Stimulated activated CD8-positive, alpha-beta memory T cell treated with anti-CD3 and anti-CD28 coated beads, Interleukin-15, amount 100 ng/mL, for 1 hour (primary cell): Measurements from ENCODE around the gene BAK1.
"Not testable (repeated sequence)": the region's sequence is repeated elsewhere in the genome, so short reads cannot be mapped to it uniquely, and the experiment has no call there.

ENCODE experiments used
- DNase-seq: peaks from one replicate; pipeline ENCODE4 v3.0.0-alpha.2; 2020; ENCODE audit warnings: low read depth

The BAK1 gene

DNA sequence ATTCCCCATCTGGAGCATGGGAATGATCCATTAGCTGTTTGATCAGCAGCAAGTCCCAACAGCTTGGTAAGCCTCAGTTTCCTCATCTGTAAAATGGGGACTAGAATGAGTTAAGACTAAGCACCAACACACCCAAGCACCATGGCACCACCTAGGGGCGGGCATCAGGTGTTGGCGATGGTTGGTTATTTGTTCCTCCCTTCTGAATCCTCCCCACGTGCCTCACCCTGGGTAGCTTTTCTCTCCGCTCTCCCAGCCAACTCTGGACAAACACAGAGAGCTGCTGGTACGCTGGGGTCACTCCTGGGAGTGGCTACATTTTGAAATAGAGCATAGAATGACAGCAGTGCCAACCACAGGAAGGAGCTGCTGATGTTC, 27.7 kb upstream of the BAK1 start:
- no peak for DNase-seq

DNA sequence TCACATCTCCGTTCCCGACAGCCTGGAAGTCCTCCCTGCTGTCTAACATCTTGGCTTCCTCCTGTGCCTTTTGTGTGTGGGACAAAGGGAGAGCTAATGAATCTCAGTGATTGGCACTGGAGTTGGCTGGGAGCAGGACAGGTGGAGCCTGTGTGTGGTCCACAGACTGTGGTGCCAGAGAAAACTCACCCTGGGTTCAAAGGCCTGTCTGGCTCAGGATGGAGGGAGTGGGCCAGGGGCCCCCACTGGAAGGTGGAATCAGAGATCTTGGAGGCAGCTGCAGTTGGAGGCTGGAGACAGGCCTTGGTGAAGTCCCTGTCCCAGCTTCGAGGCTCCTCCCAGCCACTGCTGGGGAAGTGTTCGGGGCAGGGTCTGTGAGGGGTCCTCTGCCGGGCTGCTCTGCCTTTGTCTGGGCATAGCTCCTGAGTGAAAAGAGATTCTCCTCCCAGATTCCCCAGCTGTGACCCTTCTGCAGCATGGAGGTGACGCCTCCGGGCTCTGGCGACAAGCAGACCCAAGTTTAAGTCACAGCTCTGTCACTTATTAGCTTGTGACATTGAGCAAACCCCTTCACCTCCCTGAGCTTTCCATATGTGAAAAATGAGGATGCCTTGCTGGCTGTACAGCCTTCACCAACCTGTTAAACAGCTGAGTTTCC, 27.2 kb upstream of the BAK1 start:
- no peak for DNase-seq

- DNase-seq: no peak
Observed at GRCh38 chr6:33606642-33607041, 26.6 kb upstream of the BAK1 start.

GRCh38 chr6:33604941-33605854, 25.1 kb upstream of the BAK1 start:
- DNase-seq: no peak

DNA sequence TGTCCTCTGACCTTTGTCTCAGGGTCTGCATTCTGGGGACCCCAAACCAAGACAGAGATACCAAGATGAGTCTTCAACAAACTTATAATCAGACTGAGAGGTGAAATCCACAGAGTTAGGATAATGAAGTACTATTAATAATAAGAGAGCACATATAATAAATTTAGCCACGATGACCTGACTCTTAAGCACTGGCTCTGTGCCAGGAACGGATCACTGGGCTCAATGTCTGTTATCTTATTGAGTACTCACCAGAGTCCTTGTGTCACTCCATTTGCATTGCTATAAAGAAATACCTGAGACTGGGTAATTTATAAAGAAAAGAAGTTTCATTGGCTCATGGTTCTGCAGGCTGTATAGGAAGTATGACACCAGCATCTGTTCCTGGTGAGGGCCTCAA, 22.1 kb upstream of the BAK1 start:
- DNase-seq: no peak

DNA sequence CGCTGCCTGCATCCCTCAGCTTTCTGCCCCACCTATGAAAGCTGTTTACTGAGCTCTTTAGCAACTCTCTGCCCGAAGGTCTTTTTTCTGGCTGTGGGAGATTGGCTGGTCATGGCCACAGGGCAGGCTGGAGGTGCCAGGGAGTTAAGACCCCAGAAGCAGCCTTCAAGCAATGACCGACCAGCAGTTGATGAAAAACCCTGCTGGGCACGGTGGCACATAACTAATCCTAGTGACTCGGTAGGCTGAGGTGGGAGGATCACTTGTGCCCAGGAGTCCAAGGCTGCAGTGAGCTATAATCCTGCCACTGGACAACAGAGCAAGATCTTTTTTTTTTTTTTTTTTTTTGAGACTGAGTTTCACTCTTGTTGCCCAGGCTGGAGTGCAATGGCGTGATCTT, 20.7 kb upstream of the BAK1 start:
- DNase-seq: no peak

DNA sequence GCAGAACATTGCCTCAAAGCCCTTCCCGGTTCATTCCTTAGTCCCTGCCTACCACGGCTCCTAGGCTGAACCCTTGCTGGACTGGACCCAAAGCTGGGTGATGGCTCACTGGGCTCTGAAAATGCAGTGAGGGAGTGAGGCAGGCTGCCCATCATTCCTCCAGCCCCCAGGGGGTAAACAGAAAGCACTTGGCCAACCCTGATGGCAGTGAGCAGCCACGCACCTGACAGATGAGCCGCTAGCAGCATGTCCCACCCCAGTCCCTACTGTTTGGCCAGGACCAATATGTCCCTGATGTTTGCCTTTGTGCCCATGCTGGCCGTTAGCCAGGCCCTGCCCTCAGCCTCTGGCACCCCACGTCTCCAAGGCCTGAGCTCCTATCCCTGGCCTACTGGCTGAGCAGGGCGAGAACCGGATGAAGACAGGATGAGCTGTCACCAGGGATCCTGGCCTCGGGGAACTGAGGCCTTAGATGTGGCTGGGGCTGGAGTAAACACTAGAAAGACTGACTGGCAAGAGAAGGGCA, 19.4 kb upstream of the BAK1 start:
- DNase-seq: no peak

DNA sequence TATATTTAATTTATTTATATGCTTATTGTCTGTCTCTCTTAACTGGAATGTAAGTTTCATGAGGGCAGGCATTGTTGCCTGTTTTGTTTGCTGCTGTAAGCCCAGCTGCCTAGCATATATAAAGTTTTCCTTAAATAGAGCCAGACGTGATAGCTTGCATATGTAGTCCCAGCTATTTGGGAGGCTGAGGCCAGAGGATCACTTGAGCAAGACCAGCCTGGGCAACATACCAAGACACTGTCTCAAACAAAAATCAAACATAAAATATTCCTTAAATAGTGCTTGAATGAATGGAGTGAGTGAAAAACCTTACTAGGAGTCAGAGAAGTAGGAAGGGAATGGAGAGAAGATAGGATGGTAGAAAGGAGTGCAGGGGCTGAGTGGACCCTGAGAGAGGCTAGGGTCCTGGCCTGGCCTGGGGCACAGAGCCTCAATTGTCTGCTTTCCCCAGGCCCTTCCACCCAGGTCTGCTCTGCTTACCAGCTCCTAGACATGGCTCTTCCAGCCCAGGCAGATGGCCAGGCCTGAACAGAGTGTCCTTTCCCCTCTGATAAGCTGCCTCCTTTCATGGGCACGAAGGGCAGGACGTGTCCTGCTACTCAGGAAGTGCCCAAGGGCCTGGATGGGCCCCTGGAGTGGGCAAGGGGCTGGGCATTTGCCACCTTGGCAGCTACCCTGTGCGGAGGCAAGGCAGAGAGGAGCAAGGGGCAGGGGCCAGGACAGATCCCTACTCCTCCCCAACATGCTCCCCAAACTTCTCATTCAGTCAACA, 17.7 kb upstream of the BAK1 start:
- no peak for DNase-seq

- not testable (repeated sequence) for DNase-seq
Observed at GRCh38 chr6:33596894-33597293, 16.8 kb upstream of the BAK1 start.

DNA sequence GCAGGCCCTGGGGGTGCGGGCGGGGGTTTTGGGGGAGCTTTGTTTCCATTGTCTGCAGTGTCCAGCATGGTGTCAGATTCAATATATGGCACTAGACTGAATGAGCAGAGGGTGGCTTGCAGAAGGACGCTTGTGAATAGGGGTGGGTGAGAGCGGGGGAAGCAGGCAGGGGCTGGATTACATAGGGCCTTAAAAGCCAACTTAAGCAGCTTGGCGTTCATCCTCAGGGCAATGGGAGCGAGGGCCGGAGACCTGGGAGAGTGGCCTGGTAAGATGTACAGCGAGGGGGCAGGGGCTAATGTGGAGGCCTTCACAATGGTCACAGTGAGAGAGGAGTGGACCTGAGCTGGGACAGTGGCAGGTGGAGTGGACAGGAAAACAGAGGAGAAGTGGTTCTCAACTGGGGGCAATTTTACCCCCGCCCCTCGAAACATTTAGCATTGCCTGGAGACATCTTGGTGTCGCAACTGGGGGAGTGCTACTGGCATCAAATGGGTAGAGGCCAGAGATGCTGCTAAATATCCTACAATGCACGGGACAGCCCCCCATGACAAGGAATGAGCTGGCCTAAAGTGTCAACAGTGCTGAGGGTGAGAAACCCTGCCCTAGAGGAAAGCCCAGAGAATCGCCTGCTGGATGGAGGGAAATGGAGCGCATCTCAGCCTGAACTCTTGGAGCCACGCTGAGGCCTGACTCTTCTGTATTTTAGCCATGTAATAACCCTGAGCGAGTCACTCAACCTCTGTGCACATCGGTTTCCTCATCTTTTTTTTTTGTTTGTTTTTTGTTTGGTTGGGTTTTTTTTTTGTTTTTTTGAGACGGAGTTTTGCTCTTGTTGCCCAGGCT, 15.1 kb upstream of the BAK1 start:
- no peak for DNase-seq

DNA sequence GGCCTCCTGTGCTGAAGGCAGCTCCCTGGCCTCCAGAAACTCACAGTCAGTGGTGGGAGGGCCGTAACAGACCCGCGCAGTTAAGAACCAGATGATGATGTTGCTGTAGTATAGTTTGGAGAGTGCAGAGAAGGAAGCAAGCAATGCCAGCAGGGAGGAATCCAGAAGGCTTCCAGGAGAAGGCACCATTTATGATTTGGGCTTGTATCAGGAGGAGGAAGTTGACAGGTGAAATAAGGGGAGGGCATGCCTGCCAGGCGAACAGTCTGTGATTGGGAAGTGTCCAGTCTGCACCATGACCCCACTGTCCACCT, 13.3 kb upstream of the BAK1 start:
- no peak for DNase-seq

DNA sequence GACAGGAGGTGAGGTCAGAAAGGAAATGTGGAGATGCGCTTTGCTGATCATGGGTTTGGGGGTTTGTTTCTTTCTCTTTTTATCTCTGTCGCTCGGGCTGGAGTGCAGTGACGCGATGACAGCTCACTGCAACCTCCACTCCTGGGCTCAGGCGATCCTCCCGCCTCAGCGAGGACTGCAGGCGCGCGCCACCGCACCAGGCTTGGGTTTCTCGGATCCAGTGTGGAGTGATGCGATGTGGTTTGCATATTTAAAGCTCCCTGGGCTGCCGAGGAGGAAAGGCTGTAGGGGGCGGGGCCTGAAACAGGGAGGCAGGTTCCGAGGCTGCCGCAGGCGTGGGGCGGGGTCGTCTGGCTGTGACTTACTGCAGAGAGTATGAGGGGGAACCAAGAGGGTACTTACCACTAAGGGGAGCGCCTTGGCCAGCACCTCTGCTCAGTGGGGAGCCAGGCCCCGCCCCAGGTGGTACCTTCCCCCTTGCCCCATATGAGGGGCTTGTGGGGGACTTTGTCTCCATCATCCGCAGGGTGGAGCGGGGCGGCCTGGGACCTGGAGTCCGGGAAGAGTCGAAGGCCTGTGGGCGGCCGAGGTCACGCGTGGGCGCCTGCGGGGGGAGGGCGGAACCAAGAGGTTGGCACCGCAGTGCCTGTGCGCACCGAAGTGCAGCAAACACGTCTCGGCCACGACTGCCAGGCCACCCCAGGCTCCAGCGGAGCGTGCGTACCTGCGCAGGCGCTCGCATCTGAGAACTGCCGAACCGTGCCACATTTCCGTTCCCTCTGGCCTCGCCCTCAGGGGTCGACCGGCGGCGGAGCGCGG, 12.7 kb upstream of the BAK1 start:
- no peak for DNase-seq

GRCh38 chr6:33592280-33592594, 12.2 kb upstream of the BAK1 start:
- DNase-seq: no peak

- DNase-seq: no peak
Observed at GRCh38 chr6:33591424-33592032, 11.5 kb upstream of the BAK1 start.

- no peak for DNase-seq
Observed at GRCh38 chr6:33590531-33591198, 10.6 kb upstream of the BAK1 start.

GRCh38 chr6:33589731-33590530, 9.9 kb upstream of the BAK1 start:
- DNase-seq: no peak

GRCh38 chr6:33589392-33589730, 9.3 kb upstream of the BAK1 start:
- DNase-seq: no peak

DNA sequence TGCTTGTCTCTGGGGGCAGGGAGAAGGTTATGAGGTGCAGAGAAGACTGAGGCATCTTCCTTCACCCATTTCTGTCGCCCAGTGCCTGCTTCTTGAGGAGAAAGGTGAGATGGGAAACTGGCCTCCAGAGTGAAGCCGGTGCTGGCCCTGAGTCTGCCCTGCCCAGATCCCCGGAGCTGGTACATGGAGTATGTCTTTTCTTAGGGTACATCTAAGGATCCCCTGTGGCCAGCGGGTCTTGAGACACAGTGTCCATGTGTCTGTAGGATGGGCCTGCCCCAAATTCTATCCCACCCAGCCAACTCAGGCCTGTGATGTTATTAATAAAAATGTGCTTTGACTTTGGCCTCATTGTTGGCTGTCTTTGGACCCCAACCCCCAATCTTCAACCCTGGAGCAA, 8.8 kb upstream of the BAK1 start:
- no peak for DNase-seq

- DNase-seq: no peak
Observed at GRCh38 chr6:33587529-33587928, 7.5 kb upstream of the BAK1 start.
